Measurements from ENCODE around the gene MDP1.

Gene MDP1

GRCh38 chr14:24179961-24180796 is 35.7 kb downstream of the MDP1 start:
- DNase-seq: no peak

- DNase-seq: no peak
Observed at GRCh38 chr14:24179294-24179960, 36.4 kb downstream of the MDP1 start.

DNA sequence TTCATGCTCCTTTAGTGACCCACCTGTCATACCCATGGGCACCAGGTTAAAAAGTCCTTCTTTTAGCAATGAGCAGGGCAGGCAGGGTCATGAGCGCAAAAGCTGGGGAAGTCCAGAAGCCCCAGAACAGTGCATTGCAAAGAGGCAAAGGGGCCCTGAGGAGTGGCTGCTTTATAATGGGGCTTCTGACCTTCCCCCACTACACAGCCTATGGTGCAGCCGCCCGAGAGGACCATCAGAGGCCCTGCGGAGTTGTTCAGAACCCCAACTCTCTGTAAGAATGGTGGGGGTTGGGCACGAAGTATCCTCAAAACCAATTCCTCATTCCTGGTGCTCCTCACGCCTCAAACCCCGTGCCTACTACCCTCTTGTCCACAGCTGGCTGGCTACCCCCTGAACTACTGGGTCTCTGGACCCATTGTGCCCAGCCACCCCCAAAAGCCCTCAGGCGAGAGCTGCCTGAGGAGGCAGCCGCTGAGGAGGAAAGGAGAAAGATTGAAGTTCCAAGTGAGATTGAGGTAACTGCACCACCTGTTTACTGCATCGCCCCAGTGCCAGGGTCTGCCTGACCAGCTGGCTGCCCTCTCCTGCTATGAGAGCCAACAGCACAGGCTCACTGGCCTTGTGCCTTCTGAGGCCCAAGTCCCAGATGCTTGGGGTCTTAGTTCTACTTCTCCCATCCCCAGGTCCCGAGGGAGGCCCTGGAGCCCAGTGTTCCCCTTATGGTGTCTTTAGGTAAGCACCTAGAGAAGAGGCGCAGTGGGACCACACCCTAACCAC is 37.3 kb downstream of the MDP1 start:
- no peak for DNase-seq

- no peak for DNase-seq
Observed at GRCh38 chr14:24177891-24178290, 38.0 kb downstream of the MDP1 start.

DNA sequence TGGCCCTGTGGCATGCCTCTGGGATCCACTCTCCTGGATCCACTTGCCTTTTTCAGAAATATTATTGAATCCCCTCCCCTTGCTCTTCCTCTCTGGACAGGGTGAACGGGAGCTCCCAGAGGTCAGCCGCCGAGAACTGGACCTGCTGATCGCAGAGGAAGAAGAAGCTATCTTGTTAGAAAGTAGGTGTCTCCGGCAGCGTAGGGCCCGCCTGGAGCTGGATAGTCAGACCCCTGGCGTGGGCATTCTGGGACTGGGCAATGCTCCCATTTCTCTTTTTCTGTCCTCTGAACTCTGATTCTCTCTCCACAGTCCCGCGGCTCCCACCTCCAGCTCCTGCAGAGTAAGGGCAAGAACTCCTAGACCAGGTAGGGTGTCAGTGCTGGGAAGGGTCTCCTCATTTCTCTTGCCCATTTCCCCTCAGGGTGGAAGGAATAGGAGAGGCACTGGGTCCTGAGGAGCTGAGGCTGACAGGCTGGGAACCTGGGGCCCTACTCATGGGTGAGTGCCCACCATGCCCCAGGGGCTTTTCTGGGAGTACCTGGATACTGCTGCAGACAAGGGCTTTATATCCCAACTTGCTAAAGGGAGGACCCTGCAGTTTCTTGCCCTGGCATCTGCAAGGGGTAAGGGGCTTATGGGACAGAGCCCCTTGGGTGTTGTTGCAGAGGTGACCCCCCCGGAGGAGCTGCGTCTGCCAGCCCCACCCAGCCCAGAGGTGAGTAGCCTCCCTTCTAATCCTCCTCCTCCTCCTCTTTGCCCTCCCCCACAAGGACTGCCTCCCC is 38.6 kb downstream of the MDP1 start:
- DNase-seq: no peak

DNA sequence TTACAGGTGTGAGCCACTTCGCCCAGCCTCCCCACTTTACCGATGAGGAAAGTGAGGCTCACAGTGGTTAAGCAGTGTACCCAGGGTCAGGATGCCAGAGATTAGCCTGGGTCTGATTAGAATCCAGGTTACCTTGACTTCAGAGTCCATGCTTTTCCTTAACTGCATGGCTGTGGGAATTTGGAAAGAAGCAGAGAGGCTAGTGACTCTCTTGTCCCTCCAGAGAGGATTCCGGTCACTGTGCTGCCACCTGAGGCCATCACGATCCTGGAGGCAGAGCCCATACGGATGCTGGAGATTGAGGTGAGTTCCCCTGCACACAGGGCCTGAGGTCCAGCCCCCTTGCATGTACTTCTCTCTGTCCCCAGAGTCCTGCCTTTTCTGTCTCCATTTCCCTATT is 39.3 kb downstream of the MDP1 start:
- DNase-seq: no peak

DNA sequence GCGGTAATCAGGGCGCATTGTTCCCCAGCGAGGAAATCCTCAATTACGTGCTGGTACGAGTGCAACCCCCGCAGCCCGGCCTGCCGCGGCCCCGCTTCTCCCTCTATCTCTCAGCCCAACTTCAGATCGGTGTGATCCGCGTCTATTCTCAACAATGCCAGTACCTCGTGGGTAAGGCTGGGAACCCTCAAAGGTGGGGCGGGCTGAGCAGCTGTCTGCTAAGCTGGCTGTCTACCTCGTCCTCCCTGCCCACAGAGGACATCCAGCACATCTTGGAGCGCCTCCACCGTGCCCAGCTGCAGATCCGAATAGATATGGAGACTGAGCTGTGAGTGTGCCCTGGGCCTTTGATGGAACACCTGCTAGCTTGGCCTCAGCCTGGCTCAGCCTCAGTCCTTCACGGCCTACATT is 43.0 kb downstream of the MDP1 start:
- no peak for DNase-seq

- no peak for DNase-seq
Observed at GRCh38 chr14:24172261-24172860, 43.5 kb downstream of the MDP1 start.

GRCh38 chr14:24171422-24172260 is 44.2 kb downstream of the MDP1 start, which contains the start of gene REC8:
Gene REC8, plus strand, starts transcription at chr14:24172080. Its CDS starts 473 bp downstream, at chr14:24172553.
- peak; percentile 63 for DNase-seq

- DNase-seq: no peak
Observed at GRCh38 chr14:24167469-24168114, 48.3 kb downstream of the MDP1 start.

GRCh38 chr14:24165785-24166184 is 50.1 kb downstream of the MDP1 start:
- no peak for DNase-seq

DNA sequence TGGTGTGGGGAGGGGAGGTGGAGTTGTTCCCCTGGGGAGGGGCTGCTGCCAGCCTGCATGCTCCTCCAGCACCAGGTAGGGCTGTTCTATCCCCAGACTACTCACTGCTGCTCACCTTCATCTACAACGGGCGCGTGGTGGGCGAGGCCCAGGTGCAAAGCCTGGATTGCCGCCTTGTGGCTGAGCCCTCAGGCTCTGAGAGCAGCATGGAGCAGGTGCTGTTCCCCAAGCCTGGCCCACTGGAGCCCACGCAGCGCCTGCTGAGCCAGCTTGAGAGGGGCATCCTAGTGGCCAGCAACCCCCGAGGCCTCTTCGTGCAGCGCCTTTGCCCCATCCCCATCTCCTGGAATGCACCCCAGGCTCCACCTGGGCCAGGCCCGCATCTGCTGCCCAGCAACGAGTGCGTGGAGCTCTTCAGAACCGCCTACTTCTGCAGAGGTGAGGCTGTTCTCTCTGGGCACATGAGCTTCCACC is 51.3 kb downstream of the MDP1 start:
- no peak for DNase-seq

Data from activated effector memory CD4-positive, alpha-beta T cell treated with Interleukin-2 at 50 U/mL for 16 hours (primary cell).